ENCODE data around the gene DACH1. TPM values are rescaled to one million over a fixed set of nuclear protein-coding genes. Genes with fewer than 3 reads are reported as not detected.

Gene DACH1
- total RNA-seq, 1 donor from 2014 or later, result 8.1 TPM

- no peaks in the 10 kb centered on the region for H3K27me3 ChIP-seq (ENCODE audit: low read depth)
Measured at GRCh38 chr13:71587817-71588216, 279.2 kb downstream of the DACH1 start.

DNA sequence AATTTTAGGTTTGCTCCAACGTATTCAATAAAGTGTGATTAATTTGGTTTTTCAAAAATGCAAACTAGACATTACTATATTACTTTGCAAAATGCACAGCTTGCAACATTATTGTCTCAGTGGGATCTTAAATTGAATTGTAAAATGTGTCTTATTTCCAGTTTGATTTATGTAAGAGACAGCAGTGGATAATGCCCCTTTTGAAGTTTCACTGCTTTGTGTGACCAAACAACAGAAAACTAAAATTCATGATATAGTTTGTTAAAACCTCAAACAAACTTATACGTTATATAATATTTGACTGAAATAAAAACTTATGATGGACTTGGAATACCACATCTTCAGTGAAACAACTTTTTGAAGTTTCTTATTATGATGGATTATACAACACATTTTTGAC is 279.8 kb downstream of the DACH1 start:
- H3K4me3 ChIP-seq, result no peak overlapping the region
- intact Hi-C loops (cut with DNase I), result no loop called here
- TF ChIP-seq, protein P1, sequence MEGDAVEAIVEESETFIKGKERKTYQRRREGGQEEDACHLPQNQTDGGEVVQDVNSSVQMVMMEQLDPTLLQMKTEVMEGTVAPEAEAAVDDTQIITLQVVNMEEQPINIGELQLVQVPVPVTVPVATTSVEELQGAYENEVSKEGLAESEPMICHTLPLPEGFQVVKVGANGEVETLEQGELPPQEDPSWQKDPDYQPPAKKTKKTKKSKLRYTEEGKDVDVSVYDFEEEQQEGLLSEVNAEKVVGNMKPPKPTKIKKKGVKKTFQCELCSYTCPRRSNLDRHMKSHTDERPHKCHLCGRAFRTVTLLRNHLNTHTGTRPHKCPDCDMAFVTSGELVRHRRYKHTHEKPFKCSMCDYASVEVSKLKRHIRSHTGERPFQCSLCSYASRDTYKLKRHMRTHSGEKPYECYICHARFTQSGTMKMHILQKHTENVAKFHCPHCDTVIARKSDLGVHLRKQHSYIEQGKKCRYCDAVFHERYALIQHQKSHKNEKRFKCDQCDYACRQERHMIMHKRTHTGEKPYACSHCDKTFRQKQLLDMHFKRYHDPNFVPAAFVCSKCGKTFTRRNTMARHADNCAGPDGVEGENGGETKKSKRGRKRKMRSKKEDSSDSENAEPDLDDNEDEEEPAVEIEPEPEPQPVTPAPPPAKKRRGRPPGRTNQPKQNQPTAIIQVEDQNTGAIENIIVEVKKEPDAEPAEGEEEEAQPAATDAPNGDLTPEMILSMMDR (IDR thresholded peaks at IDR 0.05), result no peak
- H3K9me3 ChIP-seq, result no peaks in the 10 kb centered on the region
- no peaks in the 10 kb centered on the region for H3K4me1 ChIP-seq
- H3K27me3 ChIP-seq (ENCODE audit: low read depth), result no peaks in the 10 kb centered on the region
- no peak for DNase-seq
- no peaks in the 10 kb centered on the region for H3K36me3 ChIP-seq
- no peak for ATAC-seq
- H3K27ac ChIP-seq, result no peak overlapping the region

More at GRCh38 chr13:71587817-71588216, 279.2 kb downstream of the DACH1 start:
- no peaks in the 10 kb centered on the region for H3K36me3 ChIP-seq
- no peaks in the 10 kb centered on the region for H3K9me3 ChIP-seq
- no peak overlapping the region for H3K4me3 ChIP-seq
- H3K27ac ChIP-seq, result no peak overlapping the region
- TF ChIP-seq, protein P1 (IDR thresholded peaks at IDR 0.05), result no peak
- DNase-seq, result no peak
- no peak for ATAC-seq
- no peaks in the 10 kb centered on the region for H3K4me1 ChIP-seq
- intact Hi-C loops (cut with DNase I), result no loop called here

- DNase-seq (no peak), ATAC-seq (no peak)
- H3K9me3 ChIP-seq, result no peaks in the 10 kb centered on the region
- no peak overlapping the region for H3K27ac ChIP-seq
- no peaks in the 10 kb centered on the region for H3K4me1 ChIP-seq
- no peaks in the 10 kb centered on the region for H3K36me3 ChIP-seq
- TF ChIP-seq, protein P1 (IDR thresholded peaks at IDR 0.05), result no peak
- intact Hi-C loops (cut with DNase I), result no loop called here
- H3K4me3 ChIP-seq, result no peak overlapping the region
- no peaks in the 10 kb centered on the region for H3K27me3 ChIP-seq (ENCODE audit: low read depth)
Measured at GRCh38 chr13:71583581-71583980, 283.4 kb downstream of the DACH1 start.

GRCh38 chr13:71580614-71581013 is 286.4 kb downstream of the DACH1 start:
- no peak for ATAC-seq
- TF ChIP-seq, protein P1 (IDR thresholded peaks at IDR 0.05), result no peak
- no peaks in the 10 kb centered on the region for H3K4me1 ChIP-seq
- no peaks in the 10 kb centered on the region for H3K9me3 ChIP-seq
- intact Hi-C loops (cut with DNase I), result no loop called here
- H3K36me3 ChIP-seq, result no peaks in the 10 kb centered on the region
- H3K27ac ChIP-seq, result no peak overlapping the region
- H3K4me3 ChIP-seq, result no peak overlapping the region
- DNase-seq, result no peak
- H3K27me3 ChIP-seq (ENCODE audit: low read depth), result no peaks in the 10 kb centered on the region

GRCh38 chr13:71578048-71578447 is 289.0 kb downstream of the DACH1 start:
- no peak overlapping the region for H3K27ac ChIP-seq
- ATAC-seq, result no peak
- no peak for DNase-seq
- TF ChIP-seq, protein P1 (IDR thresholded peaks at IDR 0.05), result no peak
- no peak overlapping the region for H3K4me3 ChIP-seq
- no peaks in the 10 kb centered on the region for H3K4me1 ChIP-seq
- H3K27me3 ChIP-seq (ENCODE audit: low read depth), result no peaks in the 10 kb centered on the region
- no peaks in the 10 kb centered on the region for H3K9me3 ChIP-seq
- intact Hi-C loops (cut with DNase I), result no loop called here
- H3K36me3 ChIP-seq, result no peaks in the 10 kb centered on the region

GRCh38 chr13:71577127-71577526 is 289.9 kb downstream of the DACH1 start:
- H3K4me1 ChIP-seq, result no peaks in the 10 kb centered on the region
- H3K27me3 ChIP-seq (ENCODE audit: low read depth), result no peaks in the 10 kb centered on the region
- intact Hi-C loops (cut with DNase I), result no loop called here
- no peak overlapping the region for H3K4me3 ChIP-seq
- H3K27ac ChIP-seq, result no peak overlapping the region
- ATAC-seq, result no peak
- TF ChIP-seq, protein P1 (IDR thresholded peaks at IDR 0.05), result no peak
- H3K9me3 ChIP-seq, result no peaks in the 10 kb centered on the region
- DNase-seq, result no peak
- no peaks in the 10 kb centered on the region for H3K36me3 ChIP-seq
